ENCODE data around the gene ATXN7L2. TPM values are rescaled to one million over a fixed set of nuclear protein-coding genes. Genes with fewer than 3 reads are reported as not detected.

The ATXN7L2 gene
- polyA plus RNA-seq, 3 donors, result 11.4 to 13.1 (median 12.0) TPM

- peak; percentile 83 for DNase-seq
Measured at GRCh38 chr1:109493805-109494539, 10.3 kb downstream of the ATXN7L2 start, which contains the start of gene CYB561D1. Gene CYB561D1 (plus strand): TSS chr1:109494094. CDS start chr1:109494140, 46 bp downstream.

GRCh38 chr1:109495738-109496137, 12.0 kb downstream of the ATXN7L2 start:
- no peak for DNase-seq

GRCh38 chr1:109497449-109498160, 13.9 kb downstream of the ATXN7L2 start:
- DNase-seq, result no peak

- DNase-seq, result peak; percentile 83
Measured at GRCh38 chr1:109498161-109498801, 14.6 kb downstream of the ATXN7L2 start.

- DNase-seq, result no peak
Measured at GRCh38 chr1:109499081-109499480, 15.4 kb downstream of the ATXN7L2 start.

GRCh38 chr1:109499661-109500536, 16.2 kb downstream of the ATXN7L2 start:
- DNase-seq, result no peak

- DNase-seq, result no peak
Measured at GRCh38 chr1:109500941-109501381, 17.3 kb downstream of the ATXN7L2 start.

GRCh38 chr1:109501644-109502363, 18.1 kb downstream of the ATXN7L2 start:
- no peak for DNase-seq

- DNase-seq, result no peak
Measured at GRCh38 chr1:109502364-109502851, 18.7 kb downstream of the ATXN7L2 start.

- no peak for DNase-seq
Measured at GRCh38 chr1:109503935-109504334, 20.2 kb downstream of the ATXN7L2 start.

- no peak for DNase-seq
Measured at GRCh38 chr1:109504974-109505373, 21.3 kb downstream of the ATXN7L2 start.

GRCh38 chr1:109508001-109508872, 24.5 kb downstream of the ATXN7L2 start:
- no peak for DNase-seq

- DNase-seq, result no peak
Measured at GRCh38 chr1:109508873-109509175, 25.1 kb downstream of the ATXN7L2 start.

GRCh38 chr1:109509176-109510134, 25.8 kb downstream of the ATXN7L2 start, which contains the start of gene AMIGO1:
Gene AMIGO1 (minus strand): TSS chr1:109509727. CDS start chr1:109508912, 815 bp downstream.
- DNase-seq, result peak; percentile 71

GRCh38 chr1:109513110-109513710, 29.5 kb downstream of the ATXN7L2 start:
- DNase-seq, result peak; percentile 66

GRCh38 chr1:109514846-109515245, 31.1 kb downstream of the ATXN7L2 start:
- no peak for DNase-seq

- DNase-seq, result no peak
Measured at GRCh38 chr1:109516872-109517271, 33.2 kb downstream of the ATXN7L2 start.

- no peak for DNase-seq
Measured at GRCh38 chr1:109517337-109517736, 33.6 kb downstream of the ATXN7L2 start.

Measured in renal pelvis (tissue), 4 donors.